ENCODE measurements around the gene DCX. TPM values are rescaled to one million over a fixed set of nuclear protein-coding genes. Genes with fewer than 3 reads are reported as not detected.

Gene DCX
- total and polyA plus RNA-seq, 2 experiments from 2014 or later = 0.66 to 3.0 TPM

DNA sequence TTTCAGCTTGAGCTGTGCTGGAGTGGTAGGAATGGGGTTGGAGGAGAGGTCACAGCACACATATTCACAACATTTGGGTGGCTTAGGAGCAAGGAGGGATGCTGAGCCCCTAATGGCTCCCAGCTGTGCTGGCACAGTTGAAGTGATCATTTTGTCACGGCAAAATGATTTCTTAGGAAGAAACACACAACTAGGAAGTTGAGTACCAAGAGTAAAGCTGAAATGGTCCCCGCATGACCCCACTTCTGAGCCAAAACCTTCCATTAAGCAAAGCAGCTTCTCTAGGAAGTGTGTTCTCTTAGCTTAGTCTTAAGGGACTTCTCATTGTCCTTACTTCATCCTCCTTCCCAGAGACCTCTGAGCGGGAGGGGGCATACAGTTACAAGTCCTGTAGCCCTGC, 154.3 kb downstream of the DCX start:
- H2AFZ ChIP-seq = no peak overlapping the region
- H3K27ac Mint-ChIP-seq = no peak overlapping the region
- no peak overlapping the region for H3K4me3 ChIP-seq
- H3K79me2 ChIP-seq (replicated peaks; ENCODE audit: insufficient read depth) = no peaks in the 10 kb centered on the region
- H4K20me1 ChIP-seq (replicated peaks; ENCODE audit: insufficient read depth) = no peaks in the 10 kb centered on the region
- H3K9me3 Mint-ChIP-seq = no peaks in the 10 kb centered on the region; the same call in 2 of the 3 replicates
- no peaks in the 10 kb centered on the region for H3K36me3 Mint-ChIP-seq (ENCODE audit: low read depth)
- H3K9me2 ChIP-seq (ENCODE audit: insufficient read depth) = no peaks in the 10 kb centered on the region
- no peak overlapping the region for H3K4me2 ChIP-seq
- no peak for DNase-seq (ENCODE audit: low spot score)
- H3F3A ChIP-seq (replicated peaks; ENCODE audit: low read depth) = no peaks in the 10 kb centered on the region
- no peaks in the 10 kb centered on the region for H3K27me3 ChIP-seq (ENCODE audit: insufficient read depth)
- TF ChIP-seq, protein P1, sequence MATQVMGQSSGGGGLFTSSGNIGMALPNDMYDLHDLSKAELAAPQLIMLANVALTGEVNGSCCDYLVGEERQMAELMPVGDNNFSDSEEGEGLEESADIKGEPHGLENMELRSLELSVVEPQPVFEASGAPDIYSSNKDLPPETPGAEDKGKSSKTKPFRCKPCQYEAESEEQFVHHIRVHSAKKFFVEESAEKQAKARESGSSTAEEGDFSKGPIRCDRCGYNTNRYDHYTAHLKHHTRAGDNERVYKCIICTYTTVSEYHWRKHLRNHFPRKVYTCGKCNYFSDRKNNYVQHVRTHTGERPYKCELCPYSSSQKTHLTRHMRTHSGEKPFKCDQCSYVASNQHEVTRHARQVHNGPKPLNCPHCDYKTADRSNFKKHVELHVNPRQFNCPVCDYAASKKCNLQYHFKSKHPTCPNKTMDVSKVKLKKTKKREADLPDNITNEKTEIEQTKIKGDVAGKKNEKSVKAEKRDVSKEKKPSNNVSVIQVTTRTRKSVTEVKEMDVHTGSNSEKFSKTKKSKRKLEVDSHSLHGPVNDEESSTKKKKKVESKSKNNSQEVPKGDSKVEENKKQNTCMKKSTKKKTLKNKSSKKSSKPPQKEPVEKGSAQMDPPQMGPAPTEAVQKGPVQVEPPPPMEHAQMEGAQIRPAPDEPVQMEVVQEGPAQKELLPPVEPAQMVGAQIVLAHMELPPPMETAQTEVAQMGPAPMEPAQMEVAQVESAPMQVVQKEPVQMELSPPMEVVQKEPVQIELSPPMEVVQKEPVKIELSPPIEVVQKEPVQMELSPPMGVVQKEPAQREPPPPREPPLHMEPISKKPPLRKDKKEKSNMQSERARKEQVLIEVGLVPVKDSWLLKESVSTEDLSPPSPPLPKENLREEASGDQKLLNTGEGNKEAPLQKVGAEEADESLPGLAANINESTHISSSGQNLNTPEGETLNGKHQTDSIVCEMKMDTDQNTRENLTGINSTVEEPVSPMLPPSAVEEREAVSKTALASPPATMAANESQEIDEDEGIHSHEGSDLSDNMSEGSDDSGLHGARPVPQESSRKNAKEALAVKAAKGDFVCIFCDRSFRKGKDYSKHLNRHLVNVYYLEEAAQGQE (IDR thresholded peaks at IDR 0.05; ENCODE audit: unreplicated experiment) = no peak
- TF ChIP-seq, protein P2, sequence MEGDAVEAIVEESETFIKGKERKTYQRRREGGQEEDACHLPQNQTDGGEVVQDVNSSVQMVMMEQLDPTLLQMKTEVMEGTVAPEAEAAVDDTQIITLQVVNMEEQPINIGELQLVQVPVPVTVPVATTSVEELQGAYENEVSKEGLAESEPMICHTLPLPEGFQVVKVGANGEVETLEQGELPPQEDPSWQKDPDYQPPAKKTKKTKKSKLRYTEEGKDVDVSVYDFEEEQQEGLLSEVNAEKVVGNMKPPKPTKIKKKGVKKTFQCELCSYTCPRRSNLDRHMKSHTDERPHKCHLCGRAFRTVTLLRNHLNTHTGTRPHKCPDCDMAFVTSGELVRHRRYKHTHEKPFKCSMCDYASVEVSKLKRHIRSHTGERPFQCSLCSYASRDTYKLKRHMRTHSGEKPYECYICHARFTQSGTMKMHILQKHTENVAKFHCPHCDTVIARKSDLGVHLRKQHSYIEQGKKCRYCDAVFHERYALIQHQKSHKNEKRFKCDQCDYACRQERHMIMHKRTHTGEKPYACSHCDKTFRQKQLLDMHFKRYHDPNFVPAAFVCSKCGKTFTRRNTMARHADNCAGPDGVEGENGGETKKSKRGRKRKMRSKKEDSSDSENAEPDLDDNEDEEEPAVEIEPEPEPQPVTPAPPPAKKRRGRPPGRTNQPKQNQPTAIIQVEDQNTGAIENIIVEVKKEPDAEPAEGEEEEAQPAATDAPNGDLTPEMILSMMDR (conservative IDR thresholded peaks at IDR 0.05; ENCODE audit: low read depth in 2 of 2) = no peak
- no peak for TF ChIP-seq JUNB (IDR thresholded peaks at IDR 0.05; ENCODE audit: unreplicated experiment)
- no peak for TF ChIP-seq NANOG (IDR thresholded peaks at IDR 0.05; ENCODE audit: borderline replicate concordance)
- no peak for TF ChIP-seq ZNF114 (CRISPR knock-in tag; IDR thresholded peaks at IDR 0.05)
- TF ChIP-seq EZH2 (IDR thresholded peaks at IDR 0.05; ENCODE audit: low read depth, unreplicated experiment) = no peak
- TF ChIP-seq EZH2phosphoT487 (IDR thresholded peaks at IDR 0.05; ENCODE audit: unreplicated experiment) = no peak
- TF ChIP-seq, protein P3, sequence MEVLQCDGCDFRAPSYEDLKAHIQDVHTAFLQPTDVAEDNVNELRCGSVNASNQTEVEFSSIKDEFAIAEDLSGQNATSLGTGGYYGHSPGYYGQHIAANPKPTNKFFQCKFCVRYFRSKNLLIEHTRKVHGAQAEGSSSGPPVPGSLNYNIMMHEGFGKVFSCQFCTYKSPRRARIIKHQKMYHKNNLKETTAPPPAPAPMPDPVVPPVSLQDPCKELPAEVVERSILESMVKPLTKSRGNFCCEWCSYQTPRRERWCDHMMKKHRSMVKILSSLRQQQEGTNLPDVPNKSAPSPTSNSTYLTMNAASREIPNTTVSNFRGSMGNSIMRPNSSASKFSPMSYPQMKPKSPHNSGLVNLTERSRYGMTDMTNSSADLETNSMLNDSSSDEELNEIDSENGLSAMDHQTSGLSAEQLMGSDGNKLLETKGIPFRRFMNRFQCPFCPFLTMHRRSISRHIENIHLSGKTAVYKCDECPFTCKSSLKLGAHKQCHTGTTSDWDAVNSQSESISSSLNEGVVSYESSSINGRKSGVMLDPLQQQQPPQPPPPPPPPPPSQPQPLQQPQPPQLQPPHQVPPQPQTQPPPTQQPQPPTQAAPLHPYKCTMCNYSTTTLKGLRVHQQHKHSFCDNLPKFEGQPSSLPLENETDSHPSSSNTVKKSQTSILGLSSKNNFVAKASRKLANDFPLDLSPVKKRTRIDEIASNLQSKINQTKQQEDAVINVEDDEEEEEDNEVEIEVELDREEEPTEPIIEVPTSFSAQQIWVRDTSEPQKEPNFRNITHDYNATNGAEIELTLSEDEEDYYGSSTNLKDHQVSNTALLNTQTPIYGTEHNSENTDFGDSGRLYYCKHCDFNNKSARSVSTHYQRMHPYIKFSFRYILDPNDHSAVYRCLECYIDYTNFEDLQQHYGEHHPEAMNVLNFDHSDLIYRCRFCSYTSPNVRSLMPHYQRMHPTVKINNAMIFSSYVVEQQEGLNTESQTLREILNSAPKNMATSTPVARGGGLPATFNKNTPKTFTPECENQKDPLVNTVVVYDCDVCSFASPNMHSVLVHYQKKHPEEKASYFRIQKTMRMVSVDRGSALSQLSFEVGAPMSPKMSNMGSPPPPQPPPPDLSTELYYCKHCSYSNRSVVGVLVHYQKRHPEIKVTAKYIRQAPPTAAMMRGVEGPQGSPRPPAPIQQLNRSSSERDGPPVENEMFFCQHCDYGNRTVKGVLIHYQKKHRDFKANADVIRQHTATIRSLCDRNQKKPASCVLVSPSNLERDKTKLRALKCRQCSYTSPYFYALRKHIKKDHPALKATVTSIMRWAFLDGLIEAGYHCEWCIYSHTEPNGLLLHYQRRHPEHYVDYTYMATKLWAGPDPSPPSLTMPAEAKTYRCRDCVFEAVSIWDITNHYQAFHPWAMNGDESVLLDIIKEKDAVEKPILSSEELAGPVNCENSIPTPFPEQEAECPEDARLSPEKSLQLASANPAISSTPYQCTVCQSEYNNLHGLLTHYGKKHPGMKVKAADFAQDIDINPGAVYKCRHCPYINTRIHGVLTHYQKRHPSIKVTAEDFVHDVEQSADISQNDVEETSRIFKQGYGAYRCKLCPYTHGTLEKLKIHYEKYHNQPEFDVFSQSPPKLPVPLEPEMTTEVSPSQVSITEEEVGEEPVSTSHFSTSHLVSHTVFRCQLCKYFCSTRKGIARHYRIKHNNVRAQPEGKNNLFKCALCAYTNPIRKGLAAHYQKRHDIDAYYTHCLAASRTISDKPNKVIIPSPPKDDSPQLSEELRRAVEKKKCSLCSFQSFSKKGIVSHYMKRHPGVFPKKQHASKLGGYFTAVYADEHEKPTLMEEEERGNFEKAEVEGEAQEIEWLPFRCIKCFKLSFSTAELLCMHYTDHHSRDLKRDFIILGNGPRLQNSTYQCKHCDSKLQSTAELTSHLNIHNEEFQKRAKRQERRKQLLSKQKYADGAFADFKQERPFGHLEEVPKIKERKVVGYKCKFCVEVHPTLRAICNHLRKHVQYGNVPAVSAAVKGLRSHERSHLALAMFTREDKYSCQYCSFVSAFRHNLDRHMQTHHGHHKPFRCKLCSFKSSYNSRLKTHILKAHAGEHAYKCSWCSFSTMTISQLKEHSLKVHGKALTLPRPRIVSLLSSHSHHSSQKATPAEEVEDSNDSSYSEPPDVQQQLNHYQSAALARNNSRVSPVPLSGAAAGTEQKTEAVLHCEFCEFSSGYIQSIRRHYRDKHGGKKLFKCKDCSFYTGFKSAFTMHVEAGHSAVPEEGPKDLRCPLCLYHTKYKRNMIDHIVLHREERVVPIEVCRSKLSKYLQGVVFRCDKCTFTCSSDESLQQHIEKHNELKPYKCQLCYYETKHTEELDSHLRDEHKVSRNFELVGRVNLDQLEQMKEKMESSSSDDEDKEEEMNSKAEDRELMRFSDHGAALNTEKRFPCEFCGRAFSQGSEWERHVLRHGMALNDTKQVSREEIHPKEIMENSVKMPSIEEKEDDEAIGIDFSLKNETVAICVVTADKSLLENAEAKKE (CRISPR knock-in tag; IDR thresholded peaks at IDR 0.05) = no peak
- no peak for TF ChIP-seq ZNF331 (CRISPR knock-in tag; IDR thresholded peaks at IDR 0.05; ENCODE audit: low read depth)
- TF ChIP-seq STAT1 (IDR thresholded peaks at IDR 0.05; ENCODE audit: unreplicated experiment) = no peak
- TF ChIP-seq, protein P4, sequence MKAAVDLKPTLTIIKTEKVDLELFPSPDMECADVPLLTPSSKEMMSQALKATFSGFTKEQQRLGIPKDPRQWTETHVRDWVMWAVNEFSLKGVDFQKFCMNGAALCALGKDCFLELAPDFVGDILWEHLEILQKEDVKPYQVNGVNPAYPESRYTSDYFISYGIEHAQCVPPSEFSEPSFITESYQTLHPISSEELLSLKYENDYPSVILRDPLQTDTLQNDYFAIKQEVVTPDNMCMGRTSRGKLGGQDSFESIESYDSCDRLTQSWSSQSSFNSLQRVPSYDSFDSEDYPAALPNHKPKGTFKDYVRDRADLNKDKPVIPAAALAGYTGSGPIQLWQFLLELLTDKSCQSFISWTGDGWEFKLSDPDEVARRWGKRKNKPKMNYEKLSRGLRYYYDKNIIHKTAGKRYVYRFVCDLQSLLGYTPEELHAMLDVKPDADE (IDR thresholded peaks at IDR 0.05) = no peak
- no peak for TF ChIP-seq CREB1 (CRISPR knock-in tag; IDR thresholded peaks at IDR 0.05; ENCODE audit: low read depth)
- TF ChIP-seq POLR2AphosphoS5 (IDR thresholded peaks at IDR 0.05; ENCODE audit: low read depth) = no peak
- 0 out of 2 replicates have a peak, but pooled peaks cover 3% of the 10 kb centered on the region for H3K4me1 ChIP-seq (ENCODE audit: insufficient read depth)
- no peaks in the 10 kb centered on the region for H3K36me3 ChIP-seq (ENCODE audit: insufficient read depth)
- no peak overlapping the region for H3K4me3 Mint-ChIP-seq
- H3K4me1 Mint-ChIP-seq = peaks cover 3% of the 10 kb centered on the region; the same call in 2 of the 3 replicates
- peaks cover 6% of the 10 kb centered on the region for H3K27me3 Mint-ChIP-seq (ENCODE audit: insufficient read depth, low read depth, poor library complexity)
- H3K27ac ChIP-seq (ENCODE audit: low read depth) = no peak overlapping the region
- no peak for ATAC-seq

Measured in GM23338 (cell line).